GM12865 (cell line): Measurements from ENCODE around the gene DLG1.

Source experiments
- DNase-seq: peaks from one replicate; pipeline ENCODE4 v3.0.0; 2010; ENCODE audit warnings: low read depth
- H3K4me3 ChIP-seq: 2 replicates; pipeline ENCODE4 v1.5.1; 2011; ENCODE audit warnings: mild to moderate bottlenecking, low read depth, low read length, control low read depth
- TF ChIP-seq, protein P1 (sequence below): IDR thresholded peaks from 2 replicates; pipeline ENCODE4 v1.5.1; 2011; ENCODE audit warnings: low read length, control low read depth, low read depth, inconsistent platforms; ENCODE audit not compliant: insufficient read depth; ENCODE audit errors: missing control alignments

The DLG1 gene

DNA sequence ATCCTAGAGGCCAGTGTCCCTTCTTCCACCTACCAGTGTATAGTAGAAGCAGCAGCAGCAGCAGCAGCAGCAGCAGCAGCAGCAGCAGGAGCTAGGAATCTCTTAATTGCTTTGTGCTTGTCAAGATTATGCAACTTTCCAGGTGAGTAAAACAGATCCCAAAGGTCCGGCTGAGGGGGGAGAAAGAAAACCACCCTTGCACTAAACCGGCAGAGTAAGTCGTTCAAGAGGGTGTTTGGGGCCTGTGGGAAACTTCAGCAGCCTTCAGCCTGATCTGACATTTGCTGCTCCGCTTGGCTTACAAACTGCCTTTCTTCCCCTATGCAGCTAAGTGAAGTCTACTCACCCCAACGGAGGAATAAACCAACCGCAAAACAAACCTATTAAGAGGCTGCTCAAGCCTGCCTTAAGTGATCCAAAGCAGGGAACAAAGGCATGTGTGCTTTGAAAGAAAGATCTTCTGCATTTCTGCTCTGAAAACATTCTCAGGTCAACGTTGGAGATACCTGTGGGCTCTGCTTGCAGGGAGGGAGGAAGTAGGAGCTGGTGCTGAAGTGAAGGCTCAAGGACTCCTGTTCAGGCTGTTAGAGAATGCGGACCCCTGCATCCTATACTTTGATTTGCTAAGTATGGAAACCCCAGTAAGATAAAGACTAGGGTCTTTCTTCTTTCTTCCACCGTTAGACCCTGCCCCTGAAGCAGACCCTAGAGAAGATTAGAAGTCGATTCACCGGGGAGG is 35.7 kb upstream of the DLG1 start:
- no peak for DNase-seq
- TF ChIP-seq, protein P1, sequence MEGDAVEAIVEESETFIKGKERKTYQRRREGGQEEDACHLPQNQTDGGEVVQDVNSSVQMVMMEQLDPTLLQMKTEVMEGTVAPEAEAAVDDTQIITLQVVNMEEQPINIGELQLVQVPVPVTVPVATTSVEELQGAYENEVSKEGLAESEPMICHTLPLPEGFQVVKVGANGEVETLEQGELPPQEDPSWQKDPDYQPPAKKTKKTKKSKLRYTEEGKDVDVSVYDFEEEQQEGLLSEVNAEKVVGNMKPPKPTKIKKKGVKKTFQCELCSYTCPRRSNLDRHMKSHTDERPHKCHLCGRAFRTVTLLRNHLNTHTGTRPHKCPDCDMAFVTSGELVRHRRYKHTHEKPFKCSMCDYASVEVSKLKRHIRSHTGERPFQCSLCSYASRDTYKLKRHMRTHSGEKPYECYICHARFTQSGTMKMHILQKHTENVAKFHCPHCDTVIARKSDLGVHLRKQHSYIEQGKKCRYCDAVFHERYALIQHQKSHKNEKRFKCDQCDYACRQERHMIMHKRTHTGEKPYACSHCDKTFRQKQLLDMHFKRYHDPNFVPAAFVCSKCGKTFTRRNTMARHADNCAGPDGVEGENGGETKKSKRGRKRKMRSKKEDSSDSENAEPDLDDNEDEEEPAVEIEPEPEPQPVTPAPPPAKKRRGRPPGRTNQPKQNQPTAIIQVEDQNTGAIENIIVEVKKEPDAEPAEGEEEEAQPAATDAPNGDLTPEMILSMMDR: no peak
- no peak overlapping the region for H3K4me3 ChIP-seq

DNA sequence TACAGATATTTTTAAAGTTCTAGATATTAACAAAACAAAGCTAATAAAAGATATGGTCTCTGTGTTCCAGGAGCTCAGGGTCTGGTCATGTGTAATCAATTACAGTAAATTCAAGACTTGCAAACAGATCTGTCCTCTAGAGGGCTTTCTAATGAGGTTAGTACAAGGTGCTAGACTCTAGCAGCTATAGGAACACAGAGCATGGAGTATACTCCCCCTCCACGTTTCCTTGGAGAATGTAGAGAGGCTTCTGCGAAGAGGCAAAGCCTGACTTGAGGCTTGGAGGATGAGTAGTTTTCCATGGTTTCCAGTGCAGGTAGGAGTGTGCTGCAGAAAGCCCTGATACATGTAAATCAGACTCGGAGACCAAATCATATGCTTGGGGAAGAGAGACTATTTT is 32.7 kb upstream of the DLG1 start:
- DNase-seq: peak; percentile 18
- TF ChIP-seq, protein P1: no peak

DNA sequence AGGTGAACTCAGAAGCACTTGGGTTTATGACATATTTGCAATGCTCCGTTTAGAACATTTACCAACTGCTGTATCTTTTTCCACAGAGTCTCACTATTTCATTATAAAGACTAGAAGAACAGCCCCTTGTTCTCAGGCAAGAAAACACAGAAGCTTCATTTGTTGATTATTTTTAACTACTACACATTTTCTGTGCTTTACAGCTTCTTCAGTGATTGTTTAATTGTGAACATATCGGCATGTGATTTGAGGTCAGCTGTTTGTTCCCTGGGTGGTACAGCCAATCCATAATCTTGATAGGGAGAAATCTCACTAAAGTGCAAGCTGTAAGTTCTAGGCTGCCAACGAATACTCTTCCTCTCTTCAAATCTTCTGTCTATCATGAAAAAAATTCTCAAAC is 31.0 kb upstream of the DLG1 start:
- no peak for DNase-seq
- TF ChIP-seq, protein P1: no peak
- no peak overlapping the region for H3K4me3 ChIP-seq

More for the DNA sequence above, 32.7 kb upstream of the DLG1 start:
- no peak overlapping the region for H3K4me3 ChIP-seq

DNA sequence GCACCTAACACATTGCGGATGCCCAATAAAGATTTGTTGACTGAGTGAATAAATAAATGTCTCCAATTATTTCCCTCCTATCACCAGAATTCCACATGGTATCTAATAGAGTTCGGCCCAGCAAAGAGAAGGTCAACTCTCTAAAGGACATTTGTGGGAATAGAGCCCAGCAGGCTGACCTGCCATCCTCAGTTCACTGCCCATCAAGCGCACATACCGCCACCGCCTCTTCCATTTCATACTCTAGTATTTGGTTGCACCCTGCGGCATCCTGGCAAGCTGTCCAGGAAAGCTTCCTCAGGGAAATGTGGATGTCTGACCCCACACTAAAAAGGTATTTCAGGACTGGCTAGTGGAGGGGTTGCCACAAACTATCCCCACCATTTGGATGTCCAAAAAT is 29.8 kb upstream of the DLG1 start:
- no peak for DNase-seq
- TF ChIP-seq, protein P1: no peak

DNA sequence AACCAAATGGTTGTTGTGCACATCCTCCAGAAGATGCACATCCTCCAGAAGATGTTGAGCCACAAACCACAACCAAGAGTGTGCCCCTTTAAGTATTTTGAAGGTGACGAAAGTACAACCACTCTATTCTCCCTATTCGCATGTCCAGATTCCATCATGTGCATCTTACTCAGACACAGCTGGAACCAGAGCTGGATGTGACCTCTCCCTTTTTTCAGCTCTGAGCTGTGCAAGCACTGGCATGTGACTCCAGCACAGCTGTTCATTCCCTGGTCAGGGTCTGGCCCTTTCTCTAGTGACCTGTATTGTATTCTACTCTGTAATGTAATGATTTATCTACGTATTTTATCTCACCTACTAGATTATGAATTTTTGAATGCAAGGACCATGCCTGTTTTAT is 29.3 kb upstream of the DLG1 start:
- no peak overlapping the region for H3K4me3 ChIP-seq
- DNase-seq: peak; percentile 32
- TF ChIP-seq, protein P1: no peak

More for the DNA sequence above, 29.8 kb upstream of the DLG1 start:
- no peak overlapping the region for H3K4me3 ChIP-seq

DNA sequence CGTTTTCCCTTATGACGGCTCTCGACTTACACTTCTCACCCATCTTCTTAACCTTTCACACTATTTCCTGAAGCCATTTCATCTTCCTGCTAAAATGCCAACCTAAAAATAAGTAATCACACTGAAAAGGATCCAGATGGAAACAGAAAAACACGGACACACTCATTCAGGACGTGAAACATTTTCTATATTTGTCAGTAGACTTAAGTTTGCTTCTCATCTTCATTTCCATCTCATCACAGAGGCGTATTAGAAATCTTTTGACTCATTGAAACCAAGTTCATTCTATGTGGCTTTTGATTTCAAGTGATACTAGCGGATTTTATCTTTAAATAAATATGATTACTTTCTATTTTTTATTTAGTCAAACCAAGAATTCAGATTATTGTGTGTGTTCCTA is 27.4 kb upstream of the DLG1 start:
- peak; percentile 26 for DNase-seq
- H3K4me3 ChIP-seq: no peak overlapping the region
- TF ChIP-seq, protein P1: no peak

DNA sequence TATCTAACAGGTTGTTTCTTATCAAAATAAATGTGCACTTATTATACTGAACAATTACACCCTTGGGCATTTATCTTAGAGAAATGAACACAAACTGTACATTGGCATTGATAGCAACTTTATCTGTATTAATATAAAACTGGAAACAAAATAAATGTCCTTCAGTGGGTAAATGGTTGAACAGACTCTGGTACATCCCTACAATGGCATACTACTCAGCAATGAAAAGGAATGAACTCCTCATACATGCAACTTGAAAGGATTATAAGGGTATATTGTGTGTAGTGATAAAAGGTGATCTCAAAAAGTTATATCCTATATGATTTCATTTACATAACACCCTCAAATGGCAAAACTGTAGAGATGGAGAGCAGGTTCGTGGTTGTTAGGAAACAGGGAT is 23.7 kb upstream of the DLG1 start:
- no peak overlapping the region for H3K4me3 ChIP-seq
- DNase-seq: no peak
- TF ChIP-seq, protein P1: no peak
